Right cardiac atrium (tissue), 5 donors: ENCODE measurements around the gene UNC13D. TPM values are rescaled to one million over a fixed set of nuclear protein-coding genes. Genes with fewer than 3 reads are reported as not detected.
A peak's percentile ranks its signal among the peaks of the same experiment; 100 is the strongest.
"Not testable (repeated sequence)": the region's sequence is repeated elsewhere in the genome, so short reads cannot be mapped to it uniquely, and the experiment has no call there.

Experiments
- ATAC-seq, 2 donors: fragments of 200-7000 bp; cut with Tn5 transposase; one replicate each; pipeline versions ENCODE4 v1.8.0 to v1.9.1; 2020; ENCODE audit warnings: moderate library complexity in 2 of 2, mild to moderate bottlenecking in 1 of 2
- DNase-seq, 3 donors: peaks; one replicate each; pipeline ENCODE4 v3.0.0-alpha.2; 2020
- H3K27ac ChIP-seq: one replicate; pipeline ENCODE4 v1.5.1; 2013; ENCODE audit warnings: mild to moderate bottlenecking, low read length, control low read depth, moderate library complexity
- H3K27me3 ChIP-seq: one replicate; pipeline ENCODE4 v1.6.1; 2013; ENCODE audit not compliant: control insufficient read depth, insufficient read depth
- H3K4me1 ChIP-seq: one replicate; pipeline ENCODE4 v1.6.1; 2013; ENCODE audit warnings: low read length; ENCODE audit not compliant: control insufficient read depth, insufficient read depth
- H3K4me3 ChIP-seq: one replicate; pipeline ENCODE4 v1.5.1; 2013; ENCODE audit warnings: low read length, control low read depth
- H3K9me3 ChIP-seq: one replicate; pipeline ENCODE4 v1.6.1; 2013; ENCODE audit warnings: low read length; ENCODE audit not compliant: control insufficient read depth
- WGBS: extraction: QIAGEN DNeasy Blood & Tissue Kit; methylation state at CpG from one replicate; pipeline ENCODE4 v1.1.7; 2013; 5-methylcytosine and 5-hydroxymethylcytosine counted together
- intact Hi-C, 4 donors: fragments of 100-400 bp; cut with DNase I; formaldehyde crosslinking; loops; one replicate each; pipeline versions ENCODE4 v1.11.0 to v1.14.0; 2022 to 2023
- polyA plus RNA-seq: library from polyadenylated mRNA; stranded (reverse); fragments of 200-250 nt; gene quantifications from one replicate; pipeline ENCODE4 v1.2.3, GENCODE V29; 2013
- total RNA-seq, 4 donors: library from RNA; stranded (reverse); fragmentation: NEBNext Ultra II Directional; extraction: Animal tissue kit (Norgen Biotek cat#: 25700); gene quantifications; one replicate each; pipeline ENCODE4 v1.2.1, GENCODE V29; 2021
- donor health status: healthy with polysubstance abuse.
- donor health status: DM: no; HTN: yes; CAD: no.
- donor health status: DM: no; HTN: no; CAD: no.
- donor health status: DM: no; HTN: yes; CAD: no; lungs with severe emphysema.
- donor health status: DM: yes; HTN: yes; CAD: no.

UNC13D gene
- total and polyA plus RNA-seq, 5 donors, result 12.6 to 30.4 (median 26.8) TPM

GRCh38 chr17:75873587-75874322, 29.6 kb upstream of the UNC13D start:
- 47% methylated on average over 11 of the region's 11 CpGs for WGBS
- Histone ChIP-seq H3K9me3 (no peaks in the 10 kb centered on the region), H3K27me3 (no peaks in the 10 kb centered on the region), H3K4me1 (peaks cover 22% of the 10 kb centered on the region), H3K4me3 (no peak overlapping the region), H3K27ac (peak overlapping the region; percentile 63)
- intact Hi-C loops, result no loop called here
- no peak for ATAC-seq
- DNase-seq, result no peak

- Histone ChIP-seq H3K27me3 (no peaks in the 10 kb centered on the region), H3K27ac (peak overlapping the region; percentile 66), H3K9me3 (no peaks in the 10 kb centered on the region), H3K4me1 (peaks cover 22% of the 10 kb centered on the region), H3K4me3 (no peak overlapping the region)
- DNase-seq (peak; percentile 91 to 93 (median 91)), ATAC-seq (peak; percentile 63 to 76)
- intact Hi-C loops, result no loop called here
- 25% methylated on average over 13 of the region's 13 CpGs for WGBS
Measured at GRCh38 chr17:75872434-75873351, 28.5 kb upstream of the UNC13D start.

GRCh38 chr17:75870228-75870627, 26.0 kb upstream of the UNC13D start:
- H3K27me3 ChIP-seq, H3K4me3 ChIP-seq, DNase-seq, H3K9me3 ChIP-seq, H3K4me1 ChIP-seq, ATAC-seq, intact Hi-C loops: not testable (repeated sequence)
- peak overlapping the region; percentile 77 for H3K27ac ChIP-seq
- WGBS, result 53% methylated on average over 10 of the region's 10 CpGs

GRCh38 chr17:75869282-75870141, 25.3 kb upstream of the UNC13D start:
- H3K27me3 ChIP-seq, result no peaks in the 10 kb centered on the region
- intact Hi-C loops, result no loop called here
- H3K9me3 ChIP-seq, result no peaks in the 10 kb centered on the region
- peaks cover 9% of the 10 kb centered on the region for H3K4me1 ChIP-seq
- H3K27ac ChIP-seq, result peak overlapping the region; percentile 77
- peak; percentile 66 to 74 for ATAC-seq
- H3K4me3 ChIP-seq, result no peak overlapping the region
- WGBS, result 37% methylated on average over 23 of the region's 23 CpGs
- DNase-seq, result peak; percentile 80 to 94 (median 90)

- H3K27me3 ChIP-seq, intact Hi-C loops, DNase-seq, H3K4me3 ChIP-seq, ATAC-seq, H3K9me3 ChIP-seq: not testable (repeated sequence)
- WGBS, result 82% methylated on average over 12 of the region's 12 CpGs
- Histone ChIP-seq H3K27ac (peak overlapping the region; percentile 77), H3K4me1 (peaks cover 13% of the 10 kb centered on the region)
Measured at GRCh38 chr17:75868730-75869281, 24.6 kb upstream of the UNC13D start.

GRCh38 chr17:75865404-75866188, 21.4 kb upstream of the UNC13D start:
- H3K9me3 ChIP-seq, H3K27ac ChIP-seq, intact Hi-C loops, H3K4me1 ChIP-seq, H3K4me3 ChIP-seq, ATAC-seq, DNase-seq, H3K27me3 ChIP-seq: not testable (repeated sequence)
- 76% methylated on average over 17 of the region's 17 CpGs for WGBS

- H3K27ac ChIP-seq, H3K27me3 ChIP-seq, intact Hi-C loops, H3K9me3 ChIP-seq, DNase-seq, H3K4me3 ChIP-seq, H3K4me1 ChIP-seq, ATAC-seq: not testable (repeated sequence)
- 76% methylated on average over 4 of the region's 4 CpGs for WGBS
Measured at GRCh38 chr17:75864887-75865286, 20.7 kb upstream of the UNC13D start.

- Histone ChIP-seq H3K27me3 (no peaks in the 10 kb centered on the region), H3K9me3 (no peaks in the 10 kb centered on the region), H3K27ac (peak overlapping the region; percentile 37), H3K4me3 (no peak overlapping the region), H3K4me1 (peaks cover 4% of the 10 kb centered on the region)
- 12% methylated on average over 8 of the region's 8 CpGs for WGBS
- peak; percentile 87 to 92 for ATAC-seq
- intact Hi-C loops, result no loop called here
- DNase-seq, result peak; percentile 84 to 89 (median 85)
Measured at GRCh38 chr17:75864448-75864871, 20.3 kb upstream of the UNC13D start.

GRCh38 chr17:75861927-75862317, 17.7 kb upstream of the UNC13D start:
- DNase-seq, result no peak
- Histone ChIP-seq H3K27ac (no peak overlapping the region), H3K4me1 (peaks cover 4% of the 10 kb centered on the region), H3K27me3 (no peaks in the 10 kb centered on the region), H3K4me3 (no peak overlapping the region), H3K9me3 (no peaks in the 10 kb centered on the region)
- intact Hi-C loops, result no loop called here
- ATAC-seq, result no peak
- 71% methylated on average over 9 of the region's 9 CpGs for WGBS

GRCh38 chr17:75859358-75859757, 15.2 kb upstream of the UNC13D start:
- H3K27me3 ChIP-seq, intact Hi-C loops, ATAC-seq, H3K4me1 ChIP-seq, DNase-seq, H3K4me3 ChIP-seq, H3K27ac ChIP-seq, H3K9me3 ChIP-seq: not testable (repeated sequence)
- 87% methylated on average over 10 of the region's 10 CpGs for WGBS
